Measurements from ENCODE around the gene ZNF277. TPM values are rescaled to one million over a fixed set of nuclear protein-coding genes. Genes with fewer than 3 reads are reported as not detected.

Gene ZNF277
- total RNA-seq, 2 donors from 2014 or later = 27.9 to 41.5 TPM

DNA sequence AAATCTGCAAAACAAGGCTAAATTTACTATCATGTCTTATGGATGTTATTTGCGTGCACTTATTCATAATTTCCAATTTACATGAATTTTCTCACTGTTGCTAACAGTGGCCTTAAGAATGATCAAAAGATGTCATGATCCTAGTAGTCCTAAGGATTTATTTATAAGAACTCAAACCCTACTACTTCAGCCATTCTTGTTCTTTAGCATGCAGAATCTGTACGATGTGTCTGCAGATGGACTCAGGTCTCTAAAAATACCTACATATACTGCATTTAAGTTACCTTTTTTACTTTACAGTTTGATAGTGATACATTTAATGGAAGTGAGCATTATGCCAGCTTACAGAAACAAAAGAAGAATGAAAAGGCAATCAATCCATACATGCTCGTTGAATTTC lies 91.2 kb downstream of the ZNF277 start:
- no peaks in the 10 kb centered on the region for H3K27me3 ChIP-seq (replicated peaks; ENCODE audit: insufficient read depth)
- DNase-seq (ENCODE audit: low spot score) = no peak
- H3K27ac ChIP-seq = no peak overlapping the region
- ATAC-seq (ENCODE audit: insufficient number of reproducible peaks, low FRiP score, low read depth) = no peak
- no peaks in the 10 kb centered on the region for H3K36me3 ChIP-seq
- peaks cover 0 to 4% of the 10 kb centered on the region in 2 donors for H3K4me1 ChIP-seq (ENCODE audit: control insufficient read depth in 1 of 2, low read depth in 2 of 2)
- TF ChIP-seq CTCF (IDR thresholded peaks at IDR 0.05) = no peak
- no peaks in the 10 kb centered on the region for H3K9me3 ChIP-seq
- H3K4me3 ChIP-seq = no peak overlapping the region

GRCh38 chr7:112298543-112299100 lies 92.1 kb downstream of the ZNF277 start:
- no peak for TF ChIP-seq CTCF (IDR thresholded peaks at IDR 0.05)
- H3K27me3 ChIP-seq (replicated peaks; ENCODE audit: insufficient read depth) = no peaks in the 10 kb centered on the region
- H3K4me1 ChIP-seq (ENCODE audit: control insufficient read depth in 1 of 2, low read depth in 2 of 2) = peaks cover 0 to 4% of the 10 kb centered on the region in 2 donors
- no peak overlapping the region for H3K4me3 ChIP-seq
- H3K9me3 ChIP-seq = no peaks in the 10 kb centered on the region
- H3K36me3 ChIP-seq = no peaks in the 10 kb centered on the region
- ATAC-seq (ENCODE audit: insufficient number of reproducible peaks, low FRiP score, low read depth) (no peak), DNase-seq (ENCODE audit: low spot score) (no peak)
- H3K27ac ChIP-seq = no peak overlapping the region

DNA sequence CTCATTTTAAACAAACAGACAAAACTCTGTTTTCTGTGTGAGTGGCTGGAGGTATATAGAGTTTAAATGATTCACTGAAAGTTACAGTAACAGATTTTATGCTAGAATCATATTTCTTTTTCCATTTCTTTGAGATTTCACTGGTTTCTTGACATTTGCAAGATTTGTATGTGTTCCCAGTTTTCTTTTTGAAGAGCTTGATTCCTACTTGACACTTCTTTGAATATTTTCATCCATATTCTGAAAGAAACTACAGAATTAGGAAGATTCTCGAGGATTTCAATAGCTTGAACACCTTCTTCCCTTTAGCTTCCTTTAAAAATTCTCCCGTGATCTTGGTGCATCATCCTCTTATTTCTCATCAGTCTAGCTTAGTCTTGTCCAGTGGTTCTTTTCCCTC lies 93.6 kb downstream of the ZNF277 start:
- Histone ChIP-seq H3K4me3 (no peak overlapping the region), H3K9me3 (no peaks in the 10 kb centered on the region), H3K36me3 (no peaks in the 10 kb centered on the region), H3K4me1 (ENCODE audit: control insufficient read depth in 1 of 2, low read depth in 2 of 2) (peaks cover 0 to 4% of the 10 kb centered on the region in 2 donors), H3K27ac (no peak overlapping the region), H3K27me3 (replicated peaks; ENCODE audit: insufficient read depth) (no peaks in the 10 kb centered on the region)
- DNase-seq (ENCODE audit: low spot score) = no peak
- ATAC-seq (ENCODE audit: insufficient number of reproducible peaks, low FRiP score, low read depth) = no peak
- TF ChIP-seq CTCF (IDR thresholded peaks at IDR 0.05) = no peak

- ATAC-seq (ENCODE audit: insufficient number of reproducible peaks, low FRiP score, low read depth) (no peak), DNase-seq (ENCODE audit: low spot score) (no peak)
- Histone ChIP-seq H3K9me3 (no peaks in the 10 kb centered on the region), H3K27ac (no peak overlapping the region), H3K4me3 (no peak overlapping the region), H3K27me3 (replicated peaks; ENCODE audit: insufficient read depth) (no peaks in the 10 kb centered on the region), H3K36me3 (no peaks in the 10 kb centered on the region), H3K4me1 (ENCODE audit: control insufficient read depth in 1 of 2, low read depth in 2 of 2) (peaks cover 0 to 4% of the 10 kb centered on the region in 2 donors)
- no peak for TF ChIP-seq CTCF (IDR thresholded peaks at IDR 0.05)
Measured at GRCh38 chr7:112300831-112301407, 94.4 kb downstream of the ZNF277 start.

DNA sequence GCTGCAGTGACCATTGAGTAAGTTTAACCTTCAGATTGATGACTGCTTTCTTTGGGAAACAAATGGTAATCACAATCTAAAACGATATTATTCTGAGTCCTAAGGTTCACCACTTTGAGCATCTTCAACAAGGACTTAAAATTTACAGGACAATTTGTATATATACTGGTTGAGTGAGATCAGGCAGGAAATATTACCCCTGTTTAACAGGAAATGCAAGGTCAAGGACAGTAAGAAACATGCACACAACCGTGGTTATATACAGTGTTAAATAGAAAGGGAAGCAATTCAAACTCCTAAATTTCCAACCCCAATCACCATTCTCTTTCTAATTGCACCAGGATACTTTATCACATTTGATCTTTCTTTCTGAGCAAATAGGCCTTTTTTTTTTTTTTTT lies 96.1 kb downstream of the ZNF277 start:
- no peak for ATAC-seq (ENCODE audit: insufficient number of reproducible peaks, low FRiP score, low read depth)
- Histone ChIP-seq H3K4me1 (ENCODE audit: control insufficient read depth in 1 of 2, low read depth in 2 of 2) (no peaks in the 10 kb centered on the region), H3K9me3 (no peaks in the 10 kb centered on the region), H3K36me3 (no peaks in the 10 kb centered on the region), H3K27me3 (replicated peaks; ENCODE audit: insufficient read depth) (no peaks in the 10 kb centered on the region), H3K27ac (no peak overlapping the region), H3K4me3 (no peak overlapping the region)
- TF ChIP-seq CTCF (IDR thresholded peaks at IDR 0.05) = no peak
- DNase-seq (ENCODE audit: low spot score) = no peak
